GM19025 (cell line): ENCODE measurements around the gene AKIP1.
A peak's percentile ranks its signal among the peaks of the same experiment; 100 is the strongest.

Experiments
- ATAC-seq: cut with Tn5 transposase; IDR thresholded peaks from one replicate; pipeline ENCODE4 v1.9.1; 2021; ENCODE audit warnings: mild to moderate bottlenecking, low read depth, moderate library complexity; ENCODE audit not compliant: unreplicated experiment

The AKIP1 gene

DNA sequence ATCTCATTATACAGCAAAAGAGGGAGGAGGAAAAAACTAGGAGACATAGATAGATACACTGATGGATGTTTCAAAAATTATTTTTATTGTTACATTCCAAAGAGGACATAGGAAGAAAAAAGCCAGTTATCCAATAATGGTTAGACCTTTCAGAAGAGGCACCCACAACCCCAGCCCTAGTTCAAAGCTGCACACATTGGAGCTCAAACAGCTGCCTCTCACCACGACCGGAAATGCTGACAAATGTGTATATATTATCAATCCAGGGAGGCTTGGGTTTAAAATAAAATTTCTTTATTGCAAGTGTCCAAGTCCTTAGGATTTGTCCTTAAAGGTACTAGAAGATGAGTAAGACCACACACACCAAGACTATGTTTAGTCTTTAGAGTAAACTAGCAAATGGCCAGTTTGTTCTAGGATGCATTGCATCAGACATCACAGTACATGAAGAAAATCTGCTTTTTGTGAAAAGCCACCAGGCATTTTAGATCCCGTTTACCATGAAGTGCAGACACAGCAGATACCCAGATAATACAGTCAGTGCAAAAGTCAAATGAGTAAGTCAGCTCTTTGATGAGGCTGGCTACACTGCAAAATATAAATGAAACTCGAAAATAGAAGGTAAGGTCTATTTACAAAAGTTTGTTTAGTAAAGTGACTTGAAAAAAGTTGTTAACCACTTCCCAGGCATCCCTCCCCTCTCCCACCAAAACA lies 36.4 kb downstream of the AKIP1 start:
- no peak for ATAC-seq

DNA sequence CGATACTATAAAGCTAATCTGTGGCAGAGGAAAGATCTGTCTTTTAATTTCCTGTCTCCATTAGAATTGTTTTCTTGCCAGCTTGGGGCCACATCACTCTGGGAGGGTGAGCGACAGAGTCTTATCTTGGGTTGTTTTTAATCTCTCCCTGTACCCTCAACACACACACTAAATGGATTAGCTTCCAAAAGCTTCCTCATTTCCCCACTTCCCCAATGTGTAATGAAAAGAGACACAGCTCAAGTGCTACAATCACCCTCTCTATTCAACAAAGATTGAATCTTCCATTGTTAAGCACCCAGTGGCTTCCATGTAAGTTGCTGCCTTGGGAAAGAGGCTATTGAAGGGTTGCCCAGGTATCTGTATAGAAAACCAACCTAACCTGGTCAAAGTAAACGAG lies 37.9 kb downstream of the AKIP1 start:
- ATAC-seq: no peak

DNA sequence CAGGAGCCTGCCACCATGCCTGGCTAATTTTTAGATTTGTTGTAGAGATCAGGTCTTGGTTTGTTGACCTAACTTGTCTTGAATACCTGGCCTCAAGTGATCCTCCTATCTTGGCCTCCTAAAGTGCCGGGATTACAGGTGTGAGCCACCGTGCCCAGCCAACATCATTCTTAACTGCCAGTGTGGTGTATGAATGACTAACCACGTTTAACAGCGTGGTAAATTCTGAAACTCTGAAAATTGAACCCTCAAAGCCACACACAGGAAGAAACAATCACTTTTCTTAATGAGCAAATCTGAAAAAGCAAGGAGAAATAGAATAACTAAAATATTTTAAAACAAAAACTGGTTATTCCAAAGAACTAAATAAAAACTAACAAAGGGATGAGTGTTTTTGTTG lies 45.9 kb downstream of the AKIP1 start:
- ATAC-seq: no peak

DNA sequence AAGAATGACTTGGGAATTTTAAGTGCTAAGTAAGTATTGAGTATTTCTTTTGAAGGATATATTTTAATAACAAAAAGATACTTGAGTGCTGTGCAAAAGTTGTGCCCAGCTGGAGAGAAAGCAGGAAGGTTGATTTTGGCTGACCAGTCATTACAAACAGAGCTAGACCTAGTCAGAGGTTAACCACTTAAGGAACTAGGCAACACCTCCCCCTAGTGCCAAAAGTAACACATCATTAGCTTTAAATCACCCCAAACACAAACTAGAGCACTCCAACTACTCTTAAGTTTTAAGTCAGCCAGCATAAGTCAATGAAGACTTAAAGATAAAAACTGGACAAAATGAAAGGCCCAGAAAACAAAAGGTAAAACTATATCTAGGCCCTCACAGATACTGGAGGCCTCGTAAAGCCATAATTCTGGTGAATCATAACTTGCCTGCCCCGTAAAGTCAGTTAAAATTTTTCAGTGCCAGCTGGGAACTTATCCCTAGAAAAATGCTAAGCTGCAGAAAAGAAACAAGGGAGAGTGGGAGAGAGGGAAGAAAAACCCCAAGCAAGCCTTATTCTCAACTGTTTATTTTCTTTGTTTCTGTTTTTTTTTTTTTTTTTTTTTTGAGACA lies 48.7 kb downstream of the AKIP1 start:
- ATAC-seq: no peak

DNA sequence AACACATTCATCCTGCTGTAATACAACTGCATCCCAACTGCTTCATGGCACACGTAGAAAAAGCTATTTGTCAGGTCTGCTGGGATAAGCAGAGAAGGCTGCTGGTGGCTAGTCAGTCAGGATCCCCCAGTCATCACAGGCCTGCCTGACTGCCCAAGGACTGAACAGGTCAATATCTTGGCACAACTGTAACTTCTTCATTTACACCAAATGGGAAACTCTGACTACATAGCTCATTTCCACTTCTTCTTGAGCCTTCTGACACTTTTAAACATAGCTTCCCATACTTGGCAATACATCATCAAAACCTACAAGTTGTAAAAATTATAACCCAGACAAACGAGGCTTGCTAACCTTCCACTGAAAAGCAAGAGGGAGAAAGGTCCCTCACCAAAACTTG lies 50.4 kb downstream of the AKIP1 start:
- no peak for ATAC-seq

DNA sequence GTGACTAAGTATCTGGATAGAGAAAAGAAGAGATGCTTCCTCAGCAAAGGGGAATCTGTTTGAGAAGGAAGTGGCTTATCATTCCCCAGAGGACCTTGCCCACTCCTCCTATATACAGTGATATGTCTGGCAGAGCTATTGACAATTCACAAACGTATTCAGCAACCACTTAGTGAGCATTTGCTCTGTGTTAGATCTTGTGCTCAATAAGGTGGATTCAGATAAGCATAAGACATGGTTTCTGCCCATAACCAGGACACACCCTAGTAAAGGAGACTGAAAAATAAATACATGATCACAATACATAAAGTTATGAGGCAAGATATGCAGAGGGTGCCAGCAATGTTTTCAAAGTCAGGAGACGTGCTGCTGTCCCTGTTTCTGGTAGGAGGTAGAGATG lies 51.9 kb downstream of the AKIP1 start:
- ATAC-seq: no peak

DNA sequence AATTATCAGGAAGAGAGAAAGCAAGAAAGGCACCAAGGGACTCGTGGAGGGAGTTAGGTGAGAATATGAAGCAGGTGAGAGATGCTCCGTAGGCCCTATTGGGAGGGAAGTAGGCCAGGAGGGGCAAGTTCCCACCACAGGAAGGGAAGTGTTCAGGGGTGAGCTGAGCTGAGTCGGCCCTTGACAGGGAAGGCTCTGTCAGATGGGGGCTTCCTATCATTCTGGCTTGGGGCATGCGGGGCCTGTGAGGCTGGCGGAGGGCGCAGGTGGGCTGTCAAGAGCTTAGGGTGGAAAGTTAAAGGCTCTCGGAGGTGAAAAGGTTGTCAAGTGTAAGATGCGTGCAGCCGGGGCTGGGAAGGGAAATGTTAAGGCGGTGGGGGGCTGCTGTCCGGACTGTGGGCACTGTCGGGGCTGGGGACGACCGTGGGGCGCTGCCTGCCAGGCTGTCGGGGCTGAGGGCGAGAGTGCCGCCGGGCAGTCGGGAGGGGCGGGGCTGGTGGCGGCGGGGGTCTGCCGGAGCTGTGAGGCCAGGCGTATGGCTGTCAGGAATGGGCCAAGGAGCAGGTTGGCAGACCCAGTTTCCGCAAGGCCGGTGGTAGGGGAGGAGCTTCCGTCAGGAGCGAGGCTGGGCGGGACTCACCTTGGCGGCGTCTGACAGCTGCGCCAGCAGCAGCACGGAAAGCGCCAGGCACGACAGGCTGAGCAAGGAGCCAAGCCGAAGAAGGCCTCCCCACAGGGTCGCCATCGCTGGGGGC lies 52.8 kb downstream of the AKIP1 start:
- ATAC-seq: peak; percentile 68

DNA sequence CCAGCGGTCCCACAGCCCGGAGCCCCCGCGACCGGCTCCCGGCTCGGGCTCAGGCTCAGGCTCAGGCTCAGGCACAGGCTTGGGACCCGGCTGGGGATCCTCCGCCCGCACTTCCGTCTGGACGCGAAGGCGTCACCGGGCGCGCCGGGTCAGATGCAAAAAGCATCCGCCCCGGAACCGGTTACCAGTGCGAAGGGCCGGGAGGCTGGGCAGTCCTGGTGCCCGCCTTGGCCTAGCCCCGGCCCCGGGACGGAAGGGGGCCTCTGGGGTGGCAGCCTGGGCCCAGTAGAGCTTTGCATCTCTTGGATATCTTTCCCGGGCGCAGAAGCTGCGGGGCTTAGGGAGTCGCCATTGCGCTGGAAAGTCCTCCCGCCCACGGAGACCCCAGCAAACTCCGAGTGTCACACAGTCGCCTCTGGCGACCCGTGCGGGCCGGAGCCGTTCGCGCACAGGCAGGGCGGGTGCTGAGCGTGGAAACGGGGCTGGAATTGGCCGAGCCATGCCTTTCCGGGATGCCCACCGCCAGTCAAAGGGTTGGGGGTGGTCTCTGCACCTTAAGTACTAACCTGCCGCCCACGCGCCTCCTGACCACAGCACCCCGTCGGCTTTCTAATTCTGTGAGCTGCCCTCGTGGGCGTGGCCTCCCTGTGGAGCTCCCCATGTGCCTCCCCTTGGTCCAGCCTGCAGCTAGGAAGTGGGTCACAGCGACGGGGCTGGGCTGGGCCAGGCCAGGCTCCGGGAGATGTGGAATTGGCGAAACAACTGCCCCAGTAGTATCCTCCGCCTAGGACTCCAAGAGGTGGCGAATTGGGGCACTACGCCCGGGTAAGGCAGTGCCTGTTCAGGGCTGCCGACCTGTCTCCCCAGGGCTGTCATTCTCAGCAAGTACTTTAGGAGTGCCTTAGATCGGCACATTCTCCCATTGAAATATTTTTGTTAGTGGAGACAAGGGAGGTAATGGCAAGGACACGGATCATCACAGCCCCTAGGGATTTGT lies 53.6 kb downstream of the AKIP1 start, which contains the start of gene TMEM9B:
TSS of gene TMEM9B (minus strand) at position 119 of the 997 bp plus-strand sequence. CDS start 129 bp downstream, outside the sequence.
- ATAC-seq: peak; percentile 86

DNA sequence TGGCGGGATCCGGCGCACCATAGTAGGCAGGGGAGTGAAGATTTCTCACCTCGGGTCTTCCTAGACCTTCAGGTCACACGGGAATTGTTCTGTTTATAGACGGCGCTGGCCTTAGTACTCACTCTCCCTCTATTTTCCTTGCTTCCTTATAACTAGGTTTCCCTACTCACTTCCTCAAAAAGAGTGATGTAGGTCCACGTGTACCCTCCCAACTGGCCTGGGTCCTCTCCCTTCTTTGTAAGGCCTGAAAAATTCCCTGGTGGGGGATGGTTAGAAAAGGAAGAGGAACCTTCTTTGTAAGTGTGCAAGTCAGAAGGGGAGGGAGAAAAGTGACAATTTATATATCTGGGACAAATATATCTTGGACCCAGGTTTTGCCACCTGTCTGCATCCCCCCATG lies 56.2 kb downstream of the AKIP1 start:
- no peak for ATAC-seq
